SU-DHL-6 (cell line): ENCODE measurements around the gene TNFAIP8L2.
"Not testable (repeated sequence)": the region's sequence is repeated elsewhere in the genome, so short reads cannot be mapped to it uniquely, and the experiment has no call there.

Experiments
- H2AFZ ChIP-seq: fragments of 200-600 bp; sonication (generic); 2 replicates; pipeline ENCODE4 v1.6.1; 2014; ENCODE audit warnings: low read depth, mild to moderate bottlenecking, moderate library complexity, mixed read lengths, antibody characterized with exemption, low read length; ENCODE audit not compliant: severe bottlenecking
- H3F3A ChIP-seq: fragments of 200-600 bp; shearing (Covaris generic); 2 replicates; pipeline ENCODE4 v1.6.0; 2016; ENCODE audit warnings: antibody characterized with exemption, mild to moderate bottlenecking; ENCODE audit not compliant: insufficient read depth
- H3K27ac ChIP-seq: fragments of 200-600 bp; sonication (generic); 2 replicates; pipeline ENCODE4 v1.5.1; 2016; ENCODE audit warnings: low read depth, mild to moderate bottlenecking, low read length, moderate library complexity, mixed read lengths
- H3K27me3 ChIP-seq: fragments of 200-600 bp; sonication (generic), shearing (Covaris generic); 2 replicates; pipeline ENCODE4 v1.6.0; 2014; ENCODE audit warnings: mild to moderate bottlenecking, low read length
- H3K36me3 ChIP-seq: fragments of 200-600 bp; sonication (generic); 2 replicates; pipeline ENCODE4 v1.6.1; 2014; ENCODE audit warnings: mild to moderate bottlenecking, low read length, mixed read lengths
- H3K4me2 ChIP-seq: fragments of 300-600, 200-600 bp; shearing (Covaris generic), sonication (generic); 2 replicates; pipeline ENCODE4 v1.6.0; 2014; ENCODE audit warnings: low read length, low read depth, mild to moderate bottlenecking; ENCODE audit not compliant: poor library complexity, severe bottlenecking
- H3K4me3 ChIP-seq: fragments of 200-600 bp; sonication (generic); 2 replicates; pipeline ENCODE4 v1.5.1; 2014; ENCODE audit warnings: antibody characterized with exemption, low read length, mild to moderate bottlenecking, mixed read lengths; ENCODE audit not compliant: insufficient read depth, poor library complexity, severe bottlenecking
- H3K79me2 ChIP-seq: fragments of 200-600 bp; sonication (generic); 2 replicates; pipeline ENCODE4 v1.6.1; 2014; ENCODE audit warnings: mild to moderate bottlenecking, low read length, moderate library complexity; ENCODE audit not compliant: insufficient read depth
- H3K9ac ChIP-seq: fragments of 200-600 bp; sonication (generic); 2 replicates; pipeline ENCODE4 v1.7.0; 2014; ENCODE audit warnings: mild to moderate bottlenecking, low read length
- H3K9me2 ChIP-seq: fragments of 200-600 bp; sonication (generic); replicated peaks from 2 replicates; pipeline ENCODE4 v1.6.1; 2014; ENCODE audit warnings: low read length; ENCODE audit not compliant: insufficient read depth
- H3K9me3 ChIP-seq: fragments of 200-600 bp; sonication (generic); 2 replicates; pipeline ENCODE4 v1.6.1; 2014; ENCODE audit warnings: low read length, mixed read lengths; ENCODE audit not compliant: insufficient read depth
- H4K20me1 ChIP-seq: fragments of 200-600 bp; sonication (generic); 2 replicates; pipeline ENCODE4 v1.6.1; 2014; ENCODE audit warnings: low read depth, mild to moderate bottlenecking, antibody characterized with exemption, low read length, moderate library complexity, mixed read lengths
- CTCF ChIP-seq: fragments of 200-600 bp; sonication (generic); IDR thresholded peaks from one replicate; pipeline ENCODE4 v1.5.1; 2017; ENCODE audit warnings: antibody characterized with exemption, mild to moderate bottlenecking, low read length, moderate library complexity; ENCODE audit not compliant: insufficient read depth, poor library complexity, severe bottlenecking
- EZH2phosphoT487 ChIP-seq: fragments of 200-600 bp; sonication (generic), shearing (Covaris generic); conservative IDR thresholded peaks from 2 replicates; pipeline ENCODE4 v1.6.1; 2018; ENCODE audit warnings: mild to moderate bottlenecking, antibody characterized with exemption, low read length, moderate library complexity, mixed read lengths

TNFAIP8L2 gene

GRCh38 chr1:151193304-151193703, 36.9 kb downstream of the TNFAIP8L2 start:
- peaks cover 16% of the 10 kb centered on the region for H3K79me2 ChIP-seq
- peaks cover 13% of the 10 kb centered on the region for H3F3A ChIP-seq
- no peaks in the 10 kb centered on the region for H3K36me3 ChIP-seq
- H3K4me3 ChIP-seq = no peak overlapping the region
- no peaks in the 10 kb centered on the region for H3K9me2 ChIP-seq
- no peak overlapping the region for H3K4me2 ChIP-seq
- no peaks in the 10 kb centered on the region for H4K20me1 ChIP-seq
- no peaks in the 10 kb centered on the region for H3K27me3 ChIP-seq
- no peak overlapping the region for H3K27ac ChIP-seq
- no peaks in the 10 kb centered on the region for H3K9me3 ChIP-seq
- H3K9ac ChIP-seq = no peak overlapping the region
- TF ChIP-seq CTCF = no peak
- no peak for TF ChIP-seq EZH2phosphoT487
- no peak overlapping the region for H2AFZ ChIP-seq

- Histone ChIP-seq H3K9me3 (no peaks in the 10 kb centered on the region), H3K79me2 (peaks cover 15% of the 10 kb centered on the region), H3K9me2 (no peaks in the 10 kb centered on the region), H3K4me2 (no peak overlapping the region), H3K9ac (no peak overlapping the region), H3K36me3 (no peaks in the 10 kb centered on the region), H3K27me3 (no peaks in the 10 kb centered on the region), H2AFZ (no peak overlapping the region), H3K27ac (no peak overlapping the region), H4K20me1 (no peaks in the 10 kb centered on the region), H3F3A (peaks cover 13% of the 10 kb centered on the region), H3K4me3 (no peak overlapping the region)
- TF ChIP-seq EZH2phosphoT487 = no peak
- TF ChIP-seq CTCF = no peak
Measured at GRCh38 chr1:151193856-151194255, 37.4 kb downstream of the TNFAIP8L2 start.

- peaks cover 16% of the 10 kb centered on the region for H3K79me2 ChIP-seq
- H4K20me1 ChIP-seq, H2AFZ ChIP-seq, H3K27me3 ChIP-seq, H3K4me3 ChIP-seq, H3K9me2 ChIP-seq, H3K9me3 ChIP-seq, H3K27ac ChIP-seq, H3K36me3 ChIP-seq, H3K4me2 ChIP-seq, H3K9ac ChIP-seq: not testable (repeated sequence)
- H3F3A ChIP-seq = peaks cover 13% of the 10 kb centered on the region
Measured at GRCh38 chr1:151194894-151195594, 38.6 kb downstream of the TNFAIP8L2 start.

- TF ChIP-seq CTCF = peak; percentile 45
- no peak for TF ChIP-seq EZH2phosphoT487
- Histone ChIP-seq H3K79me2 (peaks cover 27% of the 10 kb centered on the region), H3K36me3 (no peaks in the 10 kb centered on the region), H3K9me2 (no peaks in the 10 kb centered on the region), H3K9me3 (no peaks in the 10 kb centered on the region), H4K20me1 (no peaks in the 10 kb centered on the region), H2AFZ (peak overlapping the region; percentile 86), H3K27ac (no peak overlapping the region), H3K9ac (peak overlapping the region; percentile 45), H3K4me3 (peak overlapping the region; percentile 33), H3F3A (peaks cover 13% of the 10 kb centered on the region), H3K27me3 (no peaks in the 10 kb centered on the region), H3K4me2 (peak overlapping the region; percentile 68)
Measured at GRCh38 chr1:151196292-151196800, 39.9 kb downstream of the TNFAIP8L2 start.
